Suprapubic skin (tissue), 4 donors: ENCODE results near the gene OMP.

ENCODE experiments used
- CTCF ChIP-seq, 2 donors: fragments of 200-600 bp in 1 of 2; fragments of 450-650 bp in 1 of 2; sonication (generic) in 1 of 2; IDR thresholded peaks; one replicate each; pipeline ENCODE4 v1.5.1; 2016 to 2019; ENCODE audit warnings: antibody characterized with exemption in 2 of 2, mild to moderate bottlenecking in 1 of 2, moderate library complexity in 1 of 2
- POLR2A ChIP-seq, 2 donors: fragments of 450-650 bp; IDR thresholded peaks; one replicate each; pipeline ENCODE4 v1.6.1; 2017; ENCODE audit warnings: antibody characterized with exemption in 2 of 2, mild to moderate bottlenecking in 2 of 2, moderate library complexity in 2 of 2
- POLR2AphosphoS5 ChIP-seq, 3 donors: sonication (generic); formaldehyde crosslinking; IDR thresholded peaks; one replicate each; pipeline ENCODE4 v1.6.1; 2017; ENCODE audit warnings: antibody characterized with exemption in 3 of 3

DNA sequence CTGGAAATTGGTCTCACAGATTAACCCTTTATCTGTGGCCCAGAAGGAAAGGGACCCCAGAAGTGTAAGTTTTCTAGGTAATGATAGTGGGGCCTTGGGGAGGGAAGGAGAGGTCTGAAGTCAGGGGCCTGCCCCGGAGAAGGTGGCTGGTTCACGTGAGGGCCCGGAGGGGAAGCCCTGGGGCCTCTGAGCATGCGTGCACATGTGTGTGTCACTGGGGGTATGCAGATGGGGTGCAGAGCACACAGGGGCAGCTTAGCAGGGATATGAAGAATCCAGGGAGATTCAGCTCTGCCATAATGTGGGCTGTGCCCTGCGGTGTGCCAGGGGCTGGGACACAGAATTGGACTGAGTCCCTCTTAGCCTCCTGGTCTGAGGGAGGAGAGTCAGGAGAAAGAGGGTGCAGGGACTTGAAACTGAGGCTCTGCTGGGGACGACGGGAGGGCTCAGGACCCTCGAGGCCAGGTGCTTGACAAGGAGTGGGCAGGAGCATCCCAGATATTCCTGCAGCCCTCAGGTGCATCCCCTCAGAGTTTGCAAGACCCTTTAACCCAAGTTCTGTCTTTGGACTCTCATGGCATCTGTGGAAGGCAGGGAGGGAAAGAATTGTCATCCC is 40.9 kb downstream of the OMP start:
- no peak for TF ChIP-seq CTCF (IDR thresholded peaks at IDR 0.05)
- no peak for TF ChIP-seq POLR2A (IDR thresholded peaks at IDR 0.05)
- TF ChIP-seq POLR2AphosphoS5 (IDR thresholded peaks at IDR 0.05): no peak
